ENCODE measurements around the gene ZNF853. TPM values are rescaled to one million over a fixed set of nuclear protein-coding genes. Genes with fewer than 3 reads are reported as not detected.

ZNF853 gene
- total RNA-seq, 4 donors from 2014 or later: 17.2 to 27.4 (median 22.1) TPM

DNA sequence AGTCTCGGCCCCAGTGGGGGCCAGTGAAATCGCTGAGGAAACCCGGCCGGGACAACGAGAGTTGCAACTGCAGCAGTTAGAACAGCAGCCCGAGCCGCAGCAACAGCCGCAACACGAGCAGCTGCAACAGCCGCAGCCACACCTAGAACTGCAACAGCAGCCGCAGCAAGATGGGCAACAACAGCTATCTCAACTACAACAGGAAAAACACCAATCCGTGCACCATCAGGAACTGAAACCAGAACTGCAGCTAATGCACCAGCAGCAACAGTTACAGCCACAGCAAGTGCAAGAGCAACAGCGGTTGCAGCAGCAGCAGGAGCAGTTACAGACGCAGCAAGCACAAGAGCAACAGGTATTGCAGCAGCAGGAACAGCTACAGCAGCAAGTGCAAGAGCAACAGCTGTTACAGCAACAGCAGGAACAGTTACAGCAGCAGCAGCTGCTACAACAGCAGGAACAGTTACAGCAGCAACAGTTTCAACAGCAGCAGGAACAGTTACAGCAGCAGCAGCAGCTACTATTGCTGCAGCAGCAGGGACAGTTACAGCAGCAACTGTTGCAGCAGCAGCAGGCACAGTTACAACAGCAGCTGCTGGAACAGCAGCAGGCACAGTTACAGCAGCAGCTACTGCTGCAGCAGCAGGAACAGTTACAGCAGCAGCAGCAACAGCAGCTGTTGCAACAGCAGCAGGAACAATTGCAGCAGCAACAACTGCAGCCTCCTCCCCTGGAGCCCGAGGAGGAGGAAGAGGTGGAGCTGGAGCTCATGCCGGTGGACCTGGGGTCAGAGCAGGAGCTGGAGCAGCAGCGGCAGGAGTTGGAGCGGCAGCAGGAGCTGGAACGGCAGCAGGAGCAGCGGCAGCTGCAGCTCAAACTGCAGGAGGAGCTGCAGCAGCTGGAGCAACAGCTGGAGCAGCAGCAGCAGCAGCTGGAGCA is 6.1 kb downstream of the ZNF853 start:
- Histone ChIP-seq H3K27ac (no peak overlapping the region), H3K4me3 (replicated peaks in 1 of 3) (no peak overlapping the region), H3K9me3 (no peaks in the 10 kb centered on the region), H3K4me1 (peaks cover 0 to 4% of the 10 kb centered on the region in 2 donors), H3K36me3 (peaks cover 14 to 16% of the 10 kb centered on the region in 2 donors), H3K27me3 (no peaks in the 10 kb centered on the region)
- TF ChIP-seq, protein P1, sequence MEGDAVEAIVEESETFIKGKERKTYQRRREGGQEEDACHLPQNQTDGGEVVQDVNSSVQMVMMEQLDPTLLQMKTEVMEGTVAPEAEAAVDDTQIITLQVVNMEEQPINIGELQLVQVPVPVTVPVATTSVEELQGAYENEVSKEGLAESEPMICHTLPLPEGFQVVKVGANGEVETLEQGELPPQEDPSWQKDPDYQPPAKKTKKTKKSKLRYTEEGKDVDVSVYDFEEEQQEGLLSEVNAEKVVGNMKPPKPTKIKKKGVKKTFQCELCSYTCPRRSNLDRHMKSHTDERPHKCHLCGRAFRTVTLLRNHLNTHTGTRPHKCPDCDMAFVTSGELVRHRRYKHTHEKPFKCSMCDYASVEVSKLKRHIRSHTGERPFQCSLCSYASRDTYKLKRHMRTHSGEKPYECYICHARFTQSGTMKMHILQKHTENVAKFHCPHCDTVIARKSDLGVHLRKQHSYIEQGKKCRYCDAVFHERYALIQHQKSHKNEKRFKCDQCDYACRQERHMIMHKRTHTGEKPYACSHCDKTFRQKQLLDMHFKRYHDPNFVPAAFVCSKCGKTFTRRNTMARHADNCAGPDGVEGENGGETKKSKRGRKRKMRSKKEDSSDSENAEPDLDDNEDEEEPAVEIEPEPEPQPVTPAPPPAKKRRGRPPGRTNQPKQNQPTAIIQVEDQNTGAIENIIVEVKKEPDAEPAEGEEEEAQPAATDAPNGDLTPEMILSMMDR (IDR thresholded peaks at IDR 0.05): no peak
- TF ChIP-seq POLR2A (IDR thresholded peaks at IDR 0.05): no peak
- intact Hi-C loops (cut with DNase I): no loop called here
- WGBS, 2 donors: 88 to 91% methylated on average over 17 to 20 of the region's 20 CpGs
- DNase-seq: no peak

DNA sequence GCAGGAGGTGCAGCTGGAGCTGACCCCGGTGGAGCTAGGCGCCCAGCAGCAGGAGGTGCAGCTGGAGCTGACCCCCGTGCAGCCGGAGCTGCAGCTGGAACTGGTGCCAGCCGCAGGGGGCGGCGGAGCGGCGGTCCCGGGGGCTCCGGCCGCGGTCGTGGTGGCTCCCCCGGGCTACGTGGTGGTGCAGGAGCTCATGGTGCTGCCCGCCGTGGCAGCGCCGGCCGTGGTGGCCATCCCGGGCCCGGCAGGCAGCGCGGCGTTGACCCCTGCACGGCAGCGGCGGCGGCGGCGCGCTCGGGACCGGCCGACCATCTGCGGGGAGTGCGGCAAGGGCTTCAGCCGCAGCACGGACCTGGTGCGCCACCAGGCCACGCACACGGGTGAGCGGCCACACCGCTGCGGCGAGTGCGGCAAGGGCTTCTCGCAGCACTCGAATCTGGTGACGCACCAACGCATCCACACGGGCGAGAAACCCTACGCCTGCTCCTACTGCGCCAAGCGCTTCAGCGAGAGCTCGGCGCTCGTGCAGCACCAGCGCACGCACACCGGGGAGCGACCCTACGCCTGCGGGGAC is 6.8 kb downstream of the ZNF853 start:
- WGBS, 2 donors: 97 to 100% methylated on average over 2 to 35 of the region's 67 CpGs
- peaks cover 14 to 16% of the 10 kb centered on the region in 2 donors for H3K36me3 ChIP-seq
- no peaks in the 10 kb centered on the region for H3K27me3 ChIP-seq
- intact Hi-C loops (cut with DNase I): no loop called here
- H3K4me1 ChIP-seq: no peaks in the 10 kb centered on the region
- H3K9me3 ChIP-seq: no peaks in the 10 kb centered on the region
- TF ChIP-seq, protein P1 (IDR thresholded peaks at IDR 0.05): no peak
- TF ChIP-seq POLR2A (IDR thresholded peaks at IDR 0.05): no peak
- H3K27ac ChIP-seq: no peak overlapping the region
- DNase-seq: no peak
- no peak overlapping the region for H3K4me3 ChIP-seq (replicated peaks in 1 of 3)

DNA sequence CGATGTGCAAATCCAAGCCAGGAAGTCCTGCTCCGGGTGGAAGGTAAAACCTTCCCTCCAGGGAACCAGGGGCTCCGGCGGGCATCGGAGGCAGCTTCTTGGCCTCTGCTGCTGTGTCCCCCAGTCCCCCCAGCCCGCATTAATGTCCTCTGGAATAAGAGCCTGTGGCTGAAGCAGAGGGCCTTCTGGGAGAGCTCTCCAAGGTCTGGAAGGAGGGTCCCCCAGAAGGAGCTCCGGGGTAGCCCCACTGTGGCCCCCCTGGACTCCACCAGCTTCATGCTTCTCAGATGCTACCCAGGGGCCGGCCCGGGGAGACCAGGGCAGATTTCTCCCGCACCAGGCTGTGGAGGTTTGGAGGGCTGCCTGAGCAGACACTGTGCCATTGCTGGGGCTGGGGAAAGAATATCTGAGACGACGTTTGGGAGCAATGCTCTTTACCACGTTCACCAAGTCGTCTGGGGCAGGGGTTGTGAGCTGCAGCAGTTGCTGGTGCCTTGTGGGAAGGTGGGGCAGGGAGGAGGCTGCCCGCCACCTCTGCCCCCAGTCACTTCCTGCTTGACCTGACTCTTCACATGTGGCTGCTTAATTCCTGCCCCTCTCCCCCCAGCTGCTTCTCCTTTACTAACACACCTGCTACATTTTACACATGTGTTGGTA is 8.3 kb downstream of the ZNF853 start:
- no peak for TF ChIP-seq POLR2A (IDR thresholded peaks at IDR 0.05)
- TF ChIP-seq, protein P1 (IDR thresholded peaks at IDR 0.05): no peak
- 80 to 82% methylated on average over 11 to 14 of the region's 15 CpGs for WGBS, 2 donors
- no peak overlapping the region for H3K27ac ChIP-seq
- intact Hi-C loops (cut with DNase I): no loop called here
- peaks cover 14 to 16% of the 10 kb centered on the region in 2 donors for H3K36me3 ChIP-seq
- no peak overlapping the region for H3K4me3 ChIP-seq (replicated peaks in 1 of 3)
- no peaks in the 10 kb centered on the region for H3K4me1 ChIP-seq
- DNase-seq: no peak
- H3K9me3 ChIP-seq: no peaks in the 10 kb centered on the region
- no peaks in the 10 kb centered on the region for H3K27me3 ChIP-seq

DNA sequence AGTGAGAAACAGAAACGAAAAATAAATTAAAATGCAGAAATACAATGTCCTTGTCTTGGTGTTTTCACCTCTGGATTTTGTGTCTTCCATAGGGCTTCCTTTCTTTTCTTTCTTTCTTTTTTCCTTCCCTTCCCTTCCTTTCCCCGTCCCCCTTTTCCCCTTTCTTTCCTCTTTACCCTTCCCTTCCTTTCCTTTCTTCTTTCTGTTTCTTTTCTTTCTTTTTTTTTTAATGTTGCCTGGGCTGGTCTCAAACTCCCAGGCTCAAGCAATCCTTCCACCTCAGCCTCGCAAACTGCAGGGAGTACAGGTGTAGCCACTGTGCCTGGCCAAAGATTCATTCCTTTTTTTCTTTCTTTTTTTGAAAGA is 8.8 kb downstream of the ZNF853 start:
- 85 to 91% methylated on average over 3 of the region's 3 CpGs for WGBS, 2 donors
- Histone ChIP-seq H3K4me3 (replicated peaks in 1 of 3) (no peak overlapping the region), H3K9me3 (no peaks in the 10 kb centered on the region), H3K4me1 (no peaks in the 10 kb centered on the region), H3K36me3 (peaks cover 14 to 16% of the 10 kb centered on the region in 2 donors), H3K27me3 (no peaks in the 10 kb centered on the region), H3K27ac (no peak overlapping the region)
- TF ChIP-seq, protein P1 (IDR thresholded peaks at IDR 0.05): no peak
- no peak for TF ChIP-seq POLR2A (IDR thresholded peaks at IDR 0.05)
- intact Hi-C loops (cut with DNase I): no loop called here
- no peak for DNase-seq

Measured in thyroid gland (tissue), 4 donors.